ENCODE measurements around the gene GDF11. TPM values are rescaled to one million over a fixed set of nuclear protein-coding genes. Genes with fewer than 3 reads are reported as not detected.

GDF11 gene
- total RNA-seq, 1 donor from 2014 or later: 1.4 TPM

- peak; percentile 9 for DNase-seq
Measured at GRCh38 chr12:55797550-55797949, 54.6 kb downstream of the GDF11 start.

Other genes with a start within 250 kb of the GDF11 start
- not detected in 2 replicates for gene OR6C4, start 193.5 kb upstream of the GDF11 start, total RNA-seq
- gene OR2AP1, start 170.7 kb upstream of the GDF11 start, total RNA-seq: not detected in 2 replicates
- gene OR10P1, start 106.2 kb upstream of the GDF11 start, total RNA-seq: not detected in 2 replicates
- 0.42 and 0.68 TPM in 2 replicates for gene ITGA7, start 35.2 kb upstream of the GDF11 start, total RNA-seq
- gene BLOC1S1, start 27.1 kb upstream of the GDF11 start, total RNA-seq: 55.8 and 61.2 TPM in 2 replicates
- gene RDH5, start 22.7 kb upstream of the GDF11 start, total RNA-seq: 0.74 and 2.2 TPM in 2 replicates
- 752 and 1,427 TPM in 2 replicates for gene CD63, start 14.1 kb upstream of the GDF11 start, total RNA-seq
- gene SARNP, start 74.6 kb downstream of the GDF11 start, total RNA-seq: 93.8 and 113 TPM in 2 replicates
- gene ORMDL2, start 74.9 kb downstream of the GDF11 start, total RNA-seq: 35.3 and 38.6 TPM in 2 replicates
- gene DNAJC14, start 86.5 kb downstream of the GDF11 start, total RNA-seq: 63.2 and 65.9 TPM in 2 replicates
- 0.68 and 1.1 TPM in 2 replicates for gene MMP19, start 99.8 kb downstream of the GDF11 start, total RNA-seq
- 33.1 and 34.9 TPM in 2 replicates for gene PYM1, start 184.8 kb downstream of the GDF11 start, total RNA-seq
- 23.7 and 41.5 TPM in 2 replicates for gene DGKA, start 188.0 kb downstream of the GDF11 start, total RNA-seq
- gene PMEL, start 222.9 kb downstream of the GDF11 start, total RNA-seq: 0.37 and 1.5 TPM in 2 replicates
- 20.8 and 35.0 TPM in 2 replicates for gene CDK2, start 223.7 kb downstream of the GDF11 start, total RNA-seq
- 44.8 and 67.1 TPM in 2 replicates for gene RAB5B, start 231.0 kb downstream of the GDF11 start, total RNA-seq